A549 (cell line): ENCODE data around the gene FOXP1.

Experiments
- CHD4 ChIP-seq: fragments of 200-600 bp; sonication (generic); IDR thresholded peaks from 2 replicates; pipeline ENCODE4 v1.6.1; 2016; ENCODE audit warnings: antibody characterized with exemption, mild to moderate bottlenecking, borderline replicate concordance
- HOXB13 ChIP-seq: fragments of 250-450 bp; sonication (Bioruptor Pico); IDR thresholded peaks from 2 replicates; pipeline ENCODE4 v1.5.0; 2020; ENCODE audit warnings: low read depth, mild to moderate bottlenecking, moderate library complexity

GRCh38 chr3:71166339-71167240 is 416.9 kb downstream of the FOXP1 start:
- TF ChIP-seq HOXB13 (CRISPR knock-in tag) = no peak
- TF ChIP-seq CHD4 = no peak
